IMR-90 (cell line): Measurements from ENCODE around the gene FOSL2. TPM values are rescaled to one million over a fixed set of nuclear protein-coding genes. Genes with fewer than 3 reads are reported as not detected.

ENCODE experiments used
- ATAC-seq: fragments of 200-7000 bp; cut with Tn5 transposase; 2 replicates; pipeline ENCODE4 v1.9.1; 2020; ENCODE audit warnings: low read depth, mild to moderate bottlenecking, moderate library complexity
- BruUV-seq: library from RNA; stranded (reverse); fragments of 400-500 nt; replicated peaks from 2 replicates; lab custom pipeline; 2021; lab: Mats Ljungman, UMichigan
- CTCF ChIA-PET: fragments of 300-600 bp; formaldehyde crosslinking; extraction: SDS; loops from one replicate; lab custom pipeline; 2021; ENCODE audit warnings: antibody characterized with exemption; lab: Yijun Ruan, JAX
- POLR2A ChIA-PET: fragments of 300-600 bp; sonication (Branson Sonifier 250); formaldehyde crosslinking; loops from one replicate; lab custom pipeline; 2022; ENCODE audit warnings: antibody characterized with exemption; ENCODE audit not compliant: unreplicated experiment; lab: Charles Lee
- DNase-seq: peaks from one replicate; pipeline ENCODE4 v3.0.0; 2013
- H2AFZ ChIP-seq: replicated peaks from 2 replicates; pipeline ENCODE3; 2013; ENCODE audit warnings: low read length, mild to moderate bottlenecking; ENCODE audit not compliant: poor library complexity
- H2AK5ac ChIP-seq: 2 replicates; pipeline ENCODE4 v1.6.1; 2013; ENCODE audit warnings: low read depth, low read length, inconsistent platforms
- H2AK9ac ChIP-seq: replicated peaks from 2 replicates; pipeline ENCODE3; 2013; ENCODE audit warnings: mild to moderate bottlenecking, low read depth, low read length, moderate library complexity; ENCODE audit not compliant: poor library complexity
- H2BK120ac ChIP-seq: 2 replicates; pipeline ENCODE4 v1.6.1; 2013; ENCODE audit warnings: low read depth, low read length, inconsistent platforms
- H2BK15ac ChIP-seq: 3 replicates; pipeline ENCODE4 v1.6.1; 2013; ENCODE audit warnings: low read depth, low read length, inconsistent platforms
- H2BK20ac ChIP-seq: 2 replicates; pipeline ENCODE4 v1.6.1; 2013; ENCODE audit warnings: low read depth, mild to moderate bottlenecking, inconsistent platforms, low read length, moderate library complexity
- H2BK5ac ChIP-seq: 2 replicates; pipeline ENCODE4 v1.6.1; 2013; ENCODE audit warnings: mild to moderate bottlenecking, low read depth, low read length, inconsistent platforms; ENCODE audit not compliant: poor library complexity, severe bottlenecking
- H3K14ac ChIP-seq: replicated peaks from 2 replicates; pipeline ENCODE4 v1.6.1; 2013; ENCODE audit warnings: low read depth, low read length, inconsistent platforms
- H3K18ac ChIP-seq: 2 replicates; pipeline ENCODE4 v1.6.1; 2013; ENCODE audit warnings: low read depth, low read length, control low read depth
- H3K23ac ChIP-seq: 2 replicates; pipeline ENCODE4 v1.6.1; 2013; ENCODE audit warnings: low read depth, low read length, inconsistent platforms
- H3K27ac ChIP-seq: 2 replicates; pipeline ENCODE4 v1.5.1; 2013; ENCODE audit warnings: mild to moderate bottlenecking, control low read depth, low read length; ENCODE audit not compliant: insufficient read depth
- H3K27me3 ChIP-seq: 2 replicates; pipeline ENCODE4 v1.6.1; 2013; ENCODE audit warnings: low read length; ENCODE audit not compliant: control insufficient read depth, insufficient read depth
- H3K36me3 ChIP-seq: 2 replicates; pipeline ENCODE4 v1.6.1; 2013; ENCODE audit warnings: low read length, mixed read lengths; ENCODE audit not compliant: control insufficient read depth, insufficient read depth
- H3K4ac ChIP-seq: 2 replicates; pipeline ENCODE4 v1.6.1; 2013; ENCODE audit warnings: low read depth, low read length, inconsistent platforms
- H3K4me1 ChIP-seq: 2 replicates; pipeline ENCODE4 v1.6.1; 2013; ENCODE audit warnings: low read length, mixed read lengths; ENCODE audit not compliant: control insufficient read depth, insufficient read depth
- H3K4me2 ChIP-seq: 2 replicates; pipeline ENCODE4 v1.6.1; 2013; ENCODE audit warnings: low read depth, mild to moderate bottlenecking, control low read depth, low read length, moderate library complexity
- H3K4me3 ChIP-seq: 2 replicates; pipeline ENCODE4 v1.5.1; 2013; ENCODE audit warnings: low read depth, mild to moderate bottlenecking, control low read depth, low read length, moderate library complexity; ENCODE audit not compliant: insufficient read depth
- H3K56ac ChIP-seq: 2 replicates; pipeline ENCODE4 v1.6.1; 2013; ENCODE audit warnings: low read length, inconsistent platforms; ENCODE audit not compliant: insufficient read depth; ENCODE audit errors: extremely low read depth
- H3K79me1 ChIP-seq, 2 experiments: 2 replicates each; pipeline ENCODE4 v1.6.1; 2013; ENCODE audit warnings: low read length in 2 of 2, inconsistent platforms in 1 of 2, low read depth in 1 of 2
- H3K9ac ChIP-seq: 2 replicates; pipeline ENCODE4 v1.6.1; 2013; ENCODE audit warnings: low read depth, low read length, control low read depth
- H3K9me1 ChIP-seq: 2 replicates; pipeline ENCODE4 v1.6.1; 2013; ENCODE audit warnings: low read length, inconsistent platforms; ENCODE audit not compliant: insufficient read depth
- H3K9me3 ChIP-seq: 2 replicates; pipeline ENCODE4 v1.6.1; 2013; ENCODE audit warnings: low read length; ENCODE audit not compliant: control insufficient read depth, insufficient read depth
- H4K20me1 ChIP-seq: 2 replicates; pipeline ENCODE4 v1.6.1; 2013; ENCODE audit warnings: low read length, inconsistent platforms; ENCODE audit not compliant: insufficient read depth
- H4K5ac ChIP-seq: 2 replicates; pipeline ENCODE4 v1.6.1; 2013; ENCODE audit warnings: mild to moderate bottlenecking, low read depth, low read length, control low read depth
- H4K8ac ChIP-seq, 2 experiments: 2 replicates each; pipeline ENCODE4 v1.6.1; 2013; ENCODE audit warnings: low read depth in 2 of 2, low read length in 2 of 2, control low read depth in 1 of 2, inconsistent platforms in 1 of 2
- H4K91ac ChIP-seq: 2 replicates; pipeline ENCODE4 v1.6.1; 2013; ENCODE audit warnings: low read depth, low read length, inconsistent platforms; ENCODE audit not compliant: insufficient read depth
- BHLHE40 ChIP-seq: fragments of 150-350 bp; IDR thresholded peaks from 2 replicates; pipeline ENCODE4 v1.6.1; 2016; ENCODE audit warnings: mild to moderate bottlenecking, low read depth, low read length
- CTCF ChIP-seq: conservative IDR thresholded peaks from 2 replicates; pipeline ENCODE4 v1.5.1; 2012; ENCODE audit warnings: mild to moderate bottlenecking, low read depth, low read length, improper control_type of control experiment
- ELK1 ChIP-seq: fragments of 150-350 bp; IDR thresholded peaks from 2 replicates; pipeline ENCODE4 v1.6.1; 2016; ENCODE audit warnings: low read depth, mild to moderate bottlenecking, low read length, moderate library complexity, borderline replicate concordance
- FOS ChIP-seq: fragments of 150-350 bp; IDR thresholded peaks from 2 replicates; pipeline ENCODE4 v1.6.1; 2016; ENCODE audit warnings: low read depth, low read length
- NFE2L2 ChIP-seq: fragments of 150-350 bp; IDR thresholded peaks from 2 replicates; pipeline ENCODE4 v1.6.1; 2016; ENCODE audit warnings: low read depth, mild to moderate bottlenecking, low read length
- POLR2A ChIP-seq: IDR thresholded peaks from 2 replicates; pipeline ENCODE4 v1.6.1; 2012; ENCODE audit warnings: mild to moderate bottlenecking, low read depth, low read length
- SMC3 ChIP-seq: fragments of 150-350 bp; IDR thresholded peaks from 2 replicates; pipeline ENCODE4 v1.6.1; 2016; ENCODE audit warnings: low read depth, mild to moderate bottlenecking, antibody characterized with exemption, low read length, moderate library complexity
- WGBS, 2 experiments: methylation state at CpG; one replicate each; pipeline versions ENCODE4 v1.1.5 to v1.1.7; 2013; ENCODE audit warnings: missing lambda C conversion rate in 2 of 2; ENCODE audit not compliant: insufficient read length in 1 of 2; ENCODE audit errors: extremely low coverage in 2 of 2; 5-methylcytosine and 5-hydroxymethylcytosine counted together
- dilution Hi-C: fragments of 300-500 bp; cut with HindIII; formaldehyde crosslinking; loops from one replicate; pipeline ENCODE4 v1.14.3; 2018; ENCODE audit warnings: low sequenced_read_pairs; ENCODE audit not compliant: unreplicated experiment
- in situ Hi-C: fragments of 300-500 bp; cut with MboI; formaldehyde crosslinking; loops from 3 replicates; pipeline ENCODE4 v1.14.3; 2019; ENCODE audit warnings: low sequenced_read_pairs, inconsistent platforms, mixed read lengths
- intact Hi-C: fragments of 100-400 bp; cut with micrococcal nuclease; formaldehyde crosslinking; loops from 2 replicates; pipeline ENCODE4 v1.10.0; 2022
- polyA plus RNA-seq, 3 experiments: library from polyadenylated mRNA; depleted of rRNA; stranded (reverse); fragments of >200 nt; gene quantifications; 2 replicates each; pipeline ENCODE4 v1.2.3, GENCODE V29; 2012; ENCODE audit warnings: low replicate concordance in 1 of 3
- total RNA-seq: library from RNA; depleted of rRNA; stranded (reverse); fragments of >200 nt; gene quantifications from 2 replicates; pipeline ENCODE4 v1.2.3, GENCODE V29; 2012

The FOSL2 gene
- total and polyA plus RNA-seq, 2 of the 4 experiments (the other 2 are of a cell fraction), result 31.4 to 46.3 TPM

- H3K4me3 ChIP-seq, result no peak overlapping the region
- H3K4me1 ChIP-seq, result peaks cover 47% of the 10 kb centered on the region
- WGBS, 2 experiments, result 33% methylated on average over 2 of the region's 6 CpGs; no CpG with 5 or more reads in 1 of the 2 experiments
- DNase-seq, result no peak
- H2AK5ac ChIP-seq, result no peak overlapping the region
- no TSS peak for BruUV-seq
- no peak overlapping the region for H2BK120ac ChIP-seq
- H2BK5ac ChIP-seq, result no peak overlapping the region
- TF ChIP-seq ELK1 (no peak), NFE2L2 (no peak), FOS (no peak), SMC3 (no peak), BHLHE40 (no peak), CTCF (no peak), POLR2A (no peak)
- H2AFZ ChIP-seq, result no peak overlapping the region
- H3K79me1 ChIP-seq, result peaks cover 5 to 69% of the 10 kb centered on the region in 2 experiments; a peak in 3 of 4 replicates
- no peak overlapping the region for H3K18ac ChIP-seq
- ChIA-PET POLR2A (no interaction called here), CTCF (interaction anchor here (1.3 kb wide), 1 partner anchor 17 kb away, joined by 5 read pairs; no protein-coding TSS in a partner anchor)
- H3K4me2 ChIP-seq, result peak overlapping the region; percentile 55
- dilution Hi-C loops, result no loop called here
- no peak overlapping the region for H2BK15ac ChIP-seq
- H2AK9ac ChIP-seq, result no peak overlapping the region
- H3K23ac ChIP-seq, result peak overlapping the region; percentile 7
- peaks cover 66% of the 10 kb centered on the region for H3K36me3 ChIP-seq
- H3K14ac ChIP-seq, result peak overlapping the region; percentile 27; the same call in 1 of the 2 replicates
- peak overlapping the region; percentile 4; the same call in 1 of the 2 replicates for H3K9ac ChIP-seq
- H3K9me1 ChIP-seq, result peaks cover 48% of the 10 kb centered on the region
- H4K91ac ChIP-seq, result no peak overlapping the region
- intact Hi-C loops, result loop anchor here (10.0 kb wide), 1 partner anchor 235 kb away; no protein-coding TSS in a partner anchor
- H2BK20ac ChIP-seq, result no peak overlapping the region
- in situ Hi-C loops, result loop anchor here (5.0 to 10.0 kb wide), 2 partner anchors 435 to 643 kb away; no protein-coding TSS in a partner anchor
- H4K8ac ChIP-seq, result no peak overlapping the region
- H3K4ac ChIP-seq, result no peak overlapping the region
- H3K9me3 ChIP-seq, result no peaks in the 10 kb centered on the region
- peaks cover 99% of the 10 kb centered on the region for H4K20me1 ChIP-seq
- H3K56ac ChIP-seq, result no peak overlapping the region
- no peak for ATAC-seq
- H3K27ac ChIP-seq, result no peak overlapping the region
- no peaks in the 10 kb centered on the region for H3K27me3 ChIP-seq
- H4K5ac ChIP-seq, result no peak overlapping the region
Observed at GRCh38 chr2:28399956-28400355, 7.3 kb downstream of the FOSL2 start.
